Endodermal cell (in vitro differentiated cells): ENCODE measurements around the gene COL5A1. TPM values are rescaled to one million over a fixed set of nuclear protein-coding genes. Genes with fewer than 3 reads are reported as not detected.

Experiments
- DNase-seq: peaks from one replicate; pipeline ENCODE4 v3.0.0-alpha.2; 2017
- H3K27ac ChIP-seq: 2 replicates; pipeline ENCODE4 v1.5.1; 2013; ENCODE audit warnings: mild to moderate bottlenecking, low read depth, low read length, moderate library complexity
- H3K27me3 ChIP-seq: 2 replicates; pipeline ENCODE4 v1.6.1; 2013; ENCODE audit warnings: mild to moderate bottlenecking, low read length, moderate library complexity; ENCODE audit not compliant: insufficient read depth, control insufficient read depth, poor library complexity, severe bottlenecking
- H3K36me3 ChIP-seq: 2 replicates; pipeline ENCODE4 v1.7.0; 2013; ENCODE audit warnings: mild to moderate bottlenecking, low read length, moderate library complexity; ENCODE audit not compliant: control insufficient read depth, insufficient read depth
- H3K4me1 ChIP-seq: one replicate; pipeline ENCODE4 v1.7.0; 2013; ENCODE audit warnings: low read length; ENCODE audit not compliant: control insufficient read depth, insufficient read depth
- H3K4me3 ChIP-seq: 2 replicates; pipeline ENCODE4 v1.5.1; 2013; ENCODE audit warnings: mild to moderate bottlenecking, low read length, moderate library complexity
- H3K9ac ChIP-seq: 2 replicates; pipeline ENCODE4 v1.6.1; 2013; ENCODE audit warnings: mild to moderate bottlenecking, low read length, moderate library complexity; ENCODE audit not compliant: poor library complexity, severe bottlenecking; ENCODE audit errors: extremely low read depth
- H3K9me3 ChIP-seq: 2 replicates; pipeline ENCODE4 v1.6.1; 2013; ENCODE audit warnings: mild to moderate bottlenecking, low read length, moderate library complexity; ENCODE audit not compliant: control insufficient read depth
- H3K27ac Mint-ChIP-seq: 2 replicates; pipeline ENCODE4 v1.8.0; 2020; ENCODE audit warnings: mixed read lengths
- H3K27me3 Mint-ChIP-seq: 2 replicates; pipeline ENCODE4 v1.8.0; 2021; ENCODE audit warnings: mild to moderate bottlenecking, mixed read lengths; ENCODE audit not compliant: insufficient read depth
- H3K36me3 Mint-ChIP-seq: 2 replicates; pipeline ENCODE4 v1.8.0; 2020; ENCODE audit warnings: low read depth, mixed read lengths
- H3K4me1 Mint-ChIP-seq: 2 replicates; pipeline ENCODE4 v1.8.0; 2020; ENCODE audit warnings: mixed read lengths
- H3K4me3 Mint-ChIP-seq: 2 replicates; pipeline ENCODE4 v1.8.0; 2020; ENCODE audit warnings: mild to moderate bottlenecking, moderate library complexity, mixed read lengths
- H3K9me3 Mint-ChIP-seq: 2 replicates; pipeline ENCODE4 v1.8.0; 2020; ENCODE audit warnings: mild to moderate bottlenecking, mixed read lengths
- CTCF ChIP-seq: fragments of 200-600 bp; sonication (generic); conservative IDR thresholded peaks from 2 replicates; pipeline ENCODE4 v1.5.0; 2021; ENCODE audit warnings: antibody characterized with exemption, mild to moderate bottlenecking
- WGBS, 2 experiments: methylation state at CpG; one replicate each; pipeline versions ENCODE4 v1.1.5 to v1.1.7; 2013; ENCODE audit warnings: missing lambda C conversion rate in 2 of 2, mixed read lengths in 1 of 2; ENCODE audit not compliant: insufficient coverage in 1 of 2, insufficient read length in 1 of 2; 5-methylcytosine and 5-hydroxymethylcytosine counted together
- total RNA-seq, 2 donors: library from RNA; stranded (reverse); fragmentation: NEBNext Ultra II Directional in 1 of 2; extraction: Animal tissue kit (Norgen Biotek cat#: 25700) in 1 of 2; gene quantifications; 2 replicates in 1 of 2; 3 replicates in 1 of 2; pipeline ENCODE4 v1.2.1, GENCODE V29; 2021

The COL5A1 gene
- total RNA-seq, 2 donors from 2014 or later, result 65.3 to 76.6 TPM

GRCh38 chr9:134692573-134692860 is 50.9 kb downstream of the COL5A1 start:
- H3K36me3 ChIP-seq, result no peaks in the 10 kb centered on the region
- Mint-ChIP-seq H3K9me3 (no peaks in the 10 kb centered on the region), H3K27ac (no peak overlapping the region), H3K36me3 (peaks cover 25% of the 10 kb centered on the region), H3K4me3 (no peak overlapping the region), H3K27me3 (no peaks in the 10 kb centered on the region), H3K4me1 (no peaks in the 10 kb centered on the region)
- DNase-seq, result no peak
- TF ChIP-seq CTCF, result no peak
- H3K9ac ChIP-seq, result no peak overlapping the region
- no peaks in the 10 kb centered on the region for H3K4me1 ChIP-seq
- no peaks in the 10 kb centered on the region for H3K9me3 ChIP-seq
- whole genome bisulfite sequencing, 2 experiments, result 95 to 100% methylated on average over 3 to 6 of the region's 6 CpGs
- H3K4me3 ChIP-seq, result no peak overlapping the region
- H3K27ac ChIP-seq, result no peak overlapping the region
- no peaks in the 10 kb centered on the region for H3K27me3 ChIP-seq

- H3K27me3 Mint-ChIP-seq, result no peaks in the 10 kb centered on the region
- Histone ChIP-seq H3K4me3 (no peak overlapping the region), H3K27ac (no peak overlapping the region), H3K36me3 (no peaks in the 10 kb centered on the region), H3K4me1 (no peaks in the 10 kb centered on the region), H3K27me3 (no peaks in the 10 kb centered on the region), H3K9me3 (no peaks in the 10 kb centered on the region), H3K9ac (no peak overlapping the region)
- no peak overlapping the region for H3K4me3 Mint-ChIP-seq
- no peak for DNase-seq
- peaks cover 25% of the 10 kb centered on the region for H3K36me3 Mint-ChIP-seq
- no peaks in the 10 kb centered on the region for H3K4me1 Mint-ChIP-seq
- no peak overlapping the region for H3K27ac Mint-ChIP-seq
- 91 to 95% methylated on average over 4 to 9 of the region's 9 CpGs for WGBS, 2 experiments
- no peaks in the 10 kb centered on the region for H3K9me3 Mint-ChIP-seq
- TF ChIP-seq CTCF, result no peak
Observed at GRCh38 chr9:134693011-134693410, 51.4 kb downstream of the COL5A1 start.

GRCh38 chr9:134693641-134694367 is 52.2 kb downstream of the COL5A1 start:
- Mint-ChIP-seq H3K27me3 (no peaks in the 10 kb centered on the region), H3K9me3 (no peaks in the 10 kb centered on the region), H3K27ac (no peak overlapping the region), H3K4me1 (no peaks in the 10 kb centered on the region), H3K4me3 (no peak overlapping the region), H3K36me3 (peaks cover 25% of the 10 kb centered on the region)
- H3K4me3 ChIP-seq, result no peak overlapping the region
- H3K36me3 ChIP-seq, result no peaks in the 10 kb centered on the region
- no peak for TF ChIP-seq CTCF
- H3K9ac ChIP-seq, result no peak overlapping the region
- H3K27me3 ChIP-seq, result no peaks in the 10 kb centered on the region
- no peak overlapping the region for H3K27ac ChIP-seq
- no peaks in the 10 kb centered on the region for H3K4me1 ChIP-seq
- no peak for DNase-seq
- no peaks in the 10 kb centered on the region for H3K9me3 ChIP-seq
- WGBS, 2 experiments, result 89 to 93% methylated on average over 10 to 29 of the region's 29 CpGs
